Fibroblast of lung (primary cell): ENCODE measurements around the gene S1PR2. TPM values are rescaled to one million over a fixed set of nuclear protein-coding genes. Genes with fewer than 3 reads are reported as not detected.

Experiments used
- DNase-seq, 2 donors: peaks; one replicate each; pipeline versions ENCODE4 v3.0.0 to v3.0.0-alpha.2; 2010; ENCODE audit warnings: low read depth in 2 of 2
- H2AFZ ChIP-seq: 2 replicates; pipeline ENCODE4 v1.5.1; 2012; ENCODE audit warnings: low read length, control low read depth, inconsistent platforms
- H3K27ac ChIP-seq: 2 replicates; pipeline ENCODE4 v1.5.1; 2011; ENCODE audit warnings: low read length, control low read depth; ENCODE audit not compliant: insufficient read depth
- H3K27me3 ChIP-seq: 2 replicates; pipeline ENCODE4 v1.5.1; 2011; ENCODE audit warnings: mild to moderate bottlenecking, low read length; ENCODE audit not compliant: control insufficient read depth, insufficient read depth
- H3K36me3 ChIP-seq: 2 replicates; pipeline ENCODE4 v1.5.1; 2011; ENCODE audit warnings: low read length; ENCODE audit not compliant: control insufficient read depth, insufficient read depth
- H3K4me1 ChIP-seq: 2 replicates; pipeline ENCODE4 v1.5.1; 2011; ENCODE audit warnings: low read length; ENCODE audit not compliant: control insufficient read depth, insufficient read depth; ENCODE audit errors: extremely low read depth
- H3K4me2 ChIP-seq: 2 replicates; pipeline ENCODE4 v1.5.1; 2011; ENCODE audit warnings: low read length, control low read depth; ENCODE audit not compliant: insufficient read depth; ENCODE audit errors: extremely low read depth
- H3K4me3 ChIP-seq, 4 experiments: fragments of 200-600 bp in 1 of 4; sonication (generic) in 1 of 4; replicated peaks in 1 of 4; 2 replicates each; pipeline ENCODE4 v1.5.1; 2011 to 2016; ENCODE audit warnings: low read length in 4 of 4, low read depth in 3 of 4, mild to moderate bottlenecking in 3 of 4, control low read depth in 2 of 4, inconsistent platforms in 1 of 4, mixed read lengths in 1 of 4; ENCODE audit not compliant: insufficient read depth in 1 of 4; ENCODE audit errors: control extremely low read depth in 1 of 4
- H3K79me2 ChIP-seq: 2 replicates; pipeline ENCODE4 v1.5.1; 2012; ENCODE audit warnings: mild to moderate bottlenecking, low read length, inconsistent platforms; ENCODE audit not compliant: control insufficient read depth, insufficient read depth
- H3K9ac ChIP-seq: 2 replicates; pipeline ENCODE4 v1.5.1; 2011; ENCODE audit warnings: mild to moderate bottlenecking, low read length, control low read depth; ENCODE audit not compliant: insufficient read depth
- H3K9me3 ChIP-seq: 2 replicates; pipeline ENCODE4 v1.5.1; 2012; ENCODE audit warnings: low read depth, low read length; ENCODE audit not compliant: control insufficient read depth, insufficient read depth
- H4K20me1 ChIP-seq: 2 replicates; pipeline ENCODE4 v1.5.1; 2011; ENCODE audit warnings: low read length; ENCODE audit not compliant: control insufficient read depth, insufficient read depth; ENCODE audit errors: extremely low read depth
- CTCF ChIP-seq, 2 donors: IDR thresholded peaks in 1 of 2; conservative IDR thresholded peaks in 1 of 2; 1 replicate in 1 of 2; 2 replicates in 1 of 2; pipeline ENCODE4 v1.5.1; 2011 to 2012; ENCODE audit warnings: low read length in 2 of 2, control low read depth in 1 of 2, inconsistent platforms in 1 of 2, low read depth in 1 of 2, mild to moderate bottlenecking in 1 of 2
- EZH2 ChIP-seq: IDR thresholded peaks from 2 replicates; pipeline ENCODE4 v1.5.1; 2012; ENCODE audit warnings: low read length, control low read depth, mild to moderate bottlenecking; ENCODE audit errors: missing control alignments
- polyA plus RNA-seq, 2 donors: library from polyadenylated mRNA; depleted of rRNA in 1 of 2; stranded (reverse) in 1 of 2; unstranded in 1 of 2; fragments of >200 nt; gene quantifications; 2 replicates each; pipeline ENCODE4 v1.2.1, GENCODE V29; 2011 to 2012; ENCODE audit warnings: missing spikeins in 1 of 2
- total RNA-seq: library from RNA; depleted of rRNA; stranded (reverse); fragments of >200 nt; gene quantifications from 2 replicates; pipeline ENCODE4 v1.2.1, GENCODE V29; 2014

S1PR2 gene
- total and polyA plus RNA-seq, 2 donors (not counting 1 experiment from before 2014, with no cell fraction given) = 25.9 to 30.4 TPM

DNA sequence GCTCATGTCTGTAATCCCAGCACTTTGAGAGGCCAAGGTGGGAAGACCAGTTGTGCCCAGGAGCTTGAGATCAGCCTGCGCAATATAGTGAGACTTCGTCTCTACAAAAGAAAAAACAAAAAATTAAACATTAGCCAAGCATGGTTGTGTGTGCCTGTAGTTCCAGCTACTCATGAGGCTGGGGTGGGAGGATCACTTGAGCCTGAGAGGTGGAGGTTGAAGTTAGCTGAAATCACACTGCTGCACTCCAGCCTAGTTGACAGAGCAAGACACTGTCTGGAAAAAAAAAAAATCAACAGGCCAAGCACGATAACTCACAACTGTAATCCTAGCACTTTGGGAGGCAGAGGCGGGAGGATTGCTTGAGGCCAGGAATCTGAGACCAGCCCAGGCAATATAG lies 3.9 kb upstream of the S1PR2 start:
- peaks cover 18% of the 10 kb centered on the region for H3K4me1 ChIP-seq
- TF ChIP-seq CTCF (conservative IDR thresholded peaks at IDR 0.05 in 1 of 2, IDR thresholded peaks at IDR 0.05 in 1 of 2; ENCODE audit: low read depth in 1 of 2, low read length in 2 of 2) = no peak

GRCh38 chr19:10233946-10234345 lies 2.8 kb upstream of the S1PR2 start:
- no peak overlapping the region for H3K4me3 ChIP-seq
- no peaks in the 10 kb centered on the region for H3K36me3 ChIP-seq
- no peaks in the 10 kb centered on the region for H3K9me3 ChIP-seq
- peaks cover 16% of the 10 kb centered on the region for H3K79me2 ChIP-seq
- no peaks in the 10 kb centered on the region for H4K20me1 ChIP-seq
- H2AFZ ChIP-seq = no peak overlapping the region
- H3K27me3 ChIP-seq = no peaks in the 10 kb centered on the region
- H3K4me1 ChIP-seq = peaks cover 17% of the 10 kb centered on the region
- DNase-seq = no peak
- no peak overlapping the region for H3K27ac ChIP-seq
- no peak overlapping the region for H3K4me2 ChIP-seq
- TF ChIP-seq EZH2 (no peak), CTCF (conservative IDR thresholded peaks at IDR 0.05 in 1 of 2, IDR thresholded peaks at IDR 0.05 in 1 of 2; ENCODE audit: low read depth in 1 of 2, low read length in 2 of 2) (no peak)
- no peak overlapping the region for H3K9ac ChIP-seq

More for the DNA sequence above, 3.9 kb upstream of the S1PR2 start:
- Histone ChIP-seq H3K36me3 (no peaks in the 10 kb centered on the region), H3K9ac (no peak overlapping the region), H3K4me2 (no peak overlapping the region), H3K79me2 (peaks cover 7% of the 10 kb centered on the region), H3K27ac (no peak overlapping the region), H2AFZ (no peak overlapping the region), H4K20me1 (no peaks in the 10 kb centered on the region), H3K27me3 (no peaks in the 10 kb centered on the region), H3K4me3 (no peak overlapping the region), H3K9me3 (no peaks in the 10 kb centered on the region)
- no peak for DNase-seq

GRCh38 chr19:10231612-10232228 lies 589 bp upstream of the S1PR2 start:
- Histone ChIP-seq H3K4me3 (peak overlapping the region in 2 of 4 experiments; percentile 36 to 77), H3K4me1 (peaks cover 19% of the 10 kb centered on the region), H3K36me3 (no peaks in the 10 kb centered on the region), H3K27me3 (no peaks in the 10 kb centered on the region), H3K79me2 (peaks cover 24% of the 10 kb centered on the region), H4K20me1 (no peaks in the 10 kb centered on the region), H3K9me3 (no peaks in the 10 kb centered on the region), H3K27ac (peak overlapping the region; percentile 48), H2AFZ (no peak overlapping the region), H3K9ac (no peak overlapping the region), H3K4me2 (no peak overlapping the region)
- DNase-seq = no peak
- no peak for TF ChIP-seq CTCF (conservative IDR thresholded peaks at IDR 0.05 in 1 of 2, IDR thresholded peaks at IDR 0.05 in 1 of 2; ENCODE audit: low read depth in 1 of 2, low read length in 2 of 2)
- no peak for TF ChIP-seq EZH2
